Keratinocyte (primary cell): ENCODE results near the gene USB1.

Experiments
- EZH2 ChIP-seq: IDR thresholded peaks from one replicate; pipeline ENCODE4 v1.6.1; 2012; ENCODE audit warnings: inconsistent platforms, mild to moderate bottlenecking, low read length, moderate library complexity
- TF ChIP-seq, protein P1 (sequence below), 3 experiments: IDR thresholded peaks in 1 of 3; conservative IDR thresholded peaks in 1 of 3; optimal IDR thresholded peaks in 1 of 3; 2 replicates in 2 of 3; 3 replicates in 1 of 3; pipeline versions ENCODE3 to v1.5.1; 2011; ENCODE audit warnings: low read length in 3 of 3, mild to moderate bottlenecking in 3 of 3, moderate library complexity in 2 of 3, control low read depth in 1 of 3, inconsistent platforms in 1 of 3; ENCODE audit not compliant: insufficient read depth in 2 of 3; ENCODE audit errors: extremely low read depth in 1 of 3

DNA sequence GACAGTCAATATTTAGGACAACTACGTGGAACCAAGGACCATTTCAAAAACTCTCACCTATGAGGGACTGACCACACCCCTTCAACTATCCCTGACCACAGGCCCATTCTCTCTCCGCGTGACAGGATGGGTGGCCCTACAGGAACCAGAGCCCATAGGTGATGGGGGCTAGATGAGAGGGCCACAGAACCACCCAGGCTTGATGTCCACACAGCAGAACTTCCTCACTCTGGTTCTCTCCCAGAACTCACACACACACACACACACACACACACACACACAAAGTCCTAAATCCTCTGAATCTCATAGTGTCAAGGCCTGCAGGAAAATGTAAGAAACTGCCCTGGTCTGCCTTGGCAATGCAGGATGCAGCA lies 2.2 kb upstream of the USB1 start:
- TF ChIP-seq, protein P1, sequence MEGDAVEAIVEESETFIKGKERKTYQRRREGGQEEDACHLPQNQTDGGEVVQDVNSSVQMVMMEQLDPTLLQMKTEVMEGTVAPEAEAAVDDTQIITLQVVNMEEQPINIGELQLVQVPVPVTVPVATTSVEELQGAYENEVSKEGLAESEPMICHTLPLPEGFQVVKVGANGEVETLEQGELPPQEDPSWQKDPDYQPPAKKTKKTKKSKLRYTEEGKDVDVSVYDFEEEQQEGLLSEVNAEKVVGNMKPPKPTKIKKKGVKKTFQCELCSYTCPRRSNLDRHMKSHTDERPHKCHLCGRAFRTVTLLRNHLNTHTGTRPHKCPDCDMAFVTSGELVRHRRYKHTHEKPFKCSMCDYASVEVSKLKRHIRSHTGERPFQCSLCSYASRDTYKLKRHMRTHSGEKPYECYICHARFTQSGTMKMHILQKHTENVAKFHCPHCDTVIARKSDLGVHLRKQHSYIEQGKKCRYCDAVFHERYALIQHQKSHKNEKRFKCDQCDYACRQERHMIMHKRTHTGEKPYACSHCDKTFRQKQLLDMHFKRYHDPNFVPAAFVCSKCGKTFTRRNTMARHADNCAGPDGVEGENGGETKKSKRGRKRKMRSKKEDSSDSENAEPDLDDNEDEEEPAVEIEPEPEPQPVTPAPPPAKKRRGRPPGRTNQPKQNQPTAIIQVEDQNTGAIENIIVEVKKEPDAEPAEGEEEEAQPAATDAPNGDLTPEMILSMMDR (optimal IDR thresholded peaks at IDR 0.05 in 1 of 3, IDR thresholded peaks at IDR 0.05 in 1 of 3, conservative IDR thresholded peaks at IDR 0.05 in 1 of 3; ENCODE audit: extremely low read depth in 1 of 3, insufficient read depth in 2 of 3, low read length in 3 of 3) = no peak
- no peak for TF ChIP-seq EZH2
